NCI-H1436 (cell line): Measurements from ENCODE around the gene CACNA1C.

Experiments
- DNase-seq: peaks from one replicate; lab custom pipeline; 2025; lab: John Stamatoyannopoulos, UW

Gene CACNA1C

DNA sequence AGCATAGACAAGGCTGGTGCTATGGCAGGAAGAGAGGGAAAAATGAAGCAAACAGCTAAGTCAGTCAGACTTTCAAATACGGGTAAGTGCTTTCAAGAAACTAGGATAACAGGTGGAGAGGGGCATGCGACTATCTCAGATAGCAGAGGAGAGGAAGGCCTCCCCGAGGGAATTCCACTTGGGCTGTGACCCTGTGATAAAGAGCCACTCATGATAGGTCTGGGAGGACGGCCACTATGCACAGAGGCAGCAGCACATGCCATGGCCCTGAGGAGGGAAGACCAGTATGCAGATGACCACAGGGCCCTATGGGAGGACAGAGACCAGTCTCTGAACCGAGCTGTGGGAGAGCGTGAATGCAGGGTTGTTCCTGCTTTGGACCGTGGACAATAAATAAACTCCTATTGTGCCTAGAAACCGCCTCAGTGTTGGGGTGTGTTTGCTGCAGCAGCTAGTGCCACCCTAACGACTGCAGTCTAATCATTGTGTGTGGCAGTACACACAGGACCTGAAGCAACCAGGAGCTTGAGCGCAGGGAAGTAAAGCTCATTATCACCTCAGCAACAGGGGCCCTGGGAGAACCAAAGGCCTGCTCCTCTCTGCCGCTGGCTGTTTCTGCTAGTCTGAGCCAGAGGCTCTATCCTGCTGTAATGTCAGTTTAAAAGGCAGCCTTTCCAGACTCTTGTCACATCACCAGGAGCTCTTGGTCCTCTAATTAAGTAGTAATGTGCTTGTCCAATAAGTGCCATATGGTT, 119.1 kb downstream of the CACNA1C start:
- DNase-seq = no peak

DNA sequence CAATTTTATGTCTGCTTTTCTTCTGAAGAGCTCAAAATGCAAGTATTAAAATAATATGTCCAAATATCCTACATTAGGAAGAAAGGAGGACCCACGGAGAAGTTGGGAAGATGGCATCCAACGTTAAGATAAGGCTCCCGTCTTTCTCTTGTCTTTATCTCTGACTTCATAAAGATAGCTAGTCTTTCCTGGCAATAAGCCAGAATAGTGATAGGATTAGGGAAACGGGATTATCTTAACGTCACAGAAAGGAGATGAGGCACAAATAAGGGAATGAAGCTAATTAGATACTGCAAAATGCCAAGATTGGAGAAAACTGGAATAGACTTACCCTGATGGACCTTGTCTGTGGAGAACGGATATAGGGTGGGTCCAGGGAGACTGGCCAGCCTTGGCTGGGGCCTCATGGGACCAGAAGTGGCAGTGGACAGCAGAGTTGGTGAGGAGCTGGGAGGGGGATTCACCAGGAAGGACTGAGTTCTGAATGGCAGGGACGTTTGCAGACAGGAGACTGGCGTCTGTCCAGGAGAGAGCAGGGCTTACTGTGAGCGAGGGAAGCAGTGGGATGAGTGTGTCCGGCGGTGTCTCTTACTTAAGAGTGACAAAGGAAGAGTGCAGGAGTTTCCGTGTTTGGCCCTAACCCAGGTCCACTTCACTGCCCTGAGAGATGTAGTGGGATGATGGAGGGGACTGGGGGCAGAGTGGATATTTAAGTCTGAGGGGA, 119.9 kb downstream of the CACNA1C start:
- no peak for DNase-seq

DNA sequence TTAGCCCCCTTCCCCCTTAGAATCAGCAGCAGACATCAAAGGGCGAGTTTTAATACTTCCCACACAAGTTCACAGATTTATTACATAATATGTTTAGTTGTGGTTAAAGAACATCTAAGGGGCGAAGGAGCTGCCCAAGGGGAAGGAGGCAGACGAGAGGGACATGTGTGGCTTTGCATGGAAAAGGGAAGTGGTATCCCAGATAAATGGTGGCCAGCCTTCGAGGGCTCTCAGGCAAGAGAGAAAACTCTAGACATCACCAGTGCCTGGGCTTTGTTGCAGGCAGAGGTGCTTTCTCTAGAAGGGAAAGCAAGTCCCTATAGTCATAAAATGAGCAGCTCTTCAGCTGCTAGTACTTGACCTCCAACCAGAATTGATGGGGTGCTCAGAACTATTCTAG, 121.2 kb downstream of the CACNA1C start:
- no peak for DNase-seq

- no peak for DNase-seq
These were observed 124.2 kb downstream of the CACNA1C start for GRCh38 chr12:2177003-2177402.

DNA sequence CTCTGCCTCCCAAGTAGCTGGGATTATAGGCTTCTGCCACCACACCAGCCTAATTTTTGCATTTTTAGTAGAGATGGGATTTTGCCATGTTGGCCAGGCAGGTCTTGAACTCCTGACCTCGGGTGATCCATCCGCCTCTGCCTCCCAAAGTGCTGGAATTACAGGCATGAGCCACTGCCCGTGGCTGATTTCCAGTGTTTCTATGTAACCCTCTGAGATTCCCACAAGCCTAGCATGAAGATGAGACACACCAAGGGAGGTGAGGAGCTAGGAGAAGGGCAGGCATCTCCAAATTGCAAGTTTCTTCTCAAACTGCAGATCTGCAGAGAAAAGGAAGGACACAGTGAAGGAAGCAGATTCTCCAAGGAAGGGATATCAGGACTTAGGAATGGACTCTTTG, 125.0 kb downstream of the CACNA1C start:
- DNase-seq = no peak

- DNase-seq = no peak
These were observed 126.3 kb downstream of the CACNA1C start for GRCh38 chr12:2179058-2179457.

GRCh38 chr12:2179953-2180736, 127.4 kb downstream of the CACNA1C start:
- DNase-seq = no peak

DNA sequence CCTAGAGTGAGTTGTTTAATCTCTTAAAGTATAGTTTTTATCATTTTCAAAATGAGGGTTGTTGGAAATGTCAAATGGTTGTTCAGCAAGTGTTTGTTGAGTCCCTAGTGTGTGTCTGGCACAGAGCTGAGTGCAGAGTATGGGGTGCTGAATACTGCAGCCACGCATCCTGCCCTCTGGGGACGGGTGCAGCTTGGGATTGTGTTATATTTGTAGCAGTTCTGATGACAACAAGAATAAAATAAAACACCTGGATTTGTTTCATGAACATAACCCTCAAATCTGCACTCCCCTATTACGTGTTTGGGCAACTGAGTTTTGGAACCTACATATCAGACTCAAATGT, 127.9 kb downstream of the CACNA1C start:
- no peak for DNase-seq

DNA sequence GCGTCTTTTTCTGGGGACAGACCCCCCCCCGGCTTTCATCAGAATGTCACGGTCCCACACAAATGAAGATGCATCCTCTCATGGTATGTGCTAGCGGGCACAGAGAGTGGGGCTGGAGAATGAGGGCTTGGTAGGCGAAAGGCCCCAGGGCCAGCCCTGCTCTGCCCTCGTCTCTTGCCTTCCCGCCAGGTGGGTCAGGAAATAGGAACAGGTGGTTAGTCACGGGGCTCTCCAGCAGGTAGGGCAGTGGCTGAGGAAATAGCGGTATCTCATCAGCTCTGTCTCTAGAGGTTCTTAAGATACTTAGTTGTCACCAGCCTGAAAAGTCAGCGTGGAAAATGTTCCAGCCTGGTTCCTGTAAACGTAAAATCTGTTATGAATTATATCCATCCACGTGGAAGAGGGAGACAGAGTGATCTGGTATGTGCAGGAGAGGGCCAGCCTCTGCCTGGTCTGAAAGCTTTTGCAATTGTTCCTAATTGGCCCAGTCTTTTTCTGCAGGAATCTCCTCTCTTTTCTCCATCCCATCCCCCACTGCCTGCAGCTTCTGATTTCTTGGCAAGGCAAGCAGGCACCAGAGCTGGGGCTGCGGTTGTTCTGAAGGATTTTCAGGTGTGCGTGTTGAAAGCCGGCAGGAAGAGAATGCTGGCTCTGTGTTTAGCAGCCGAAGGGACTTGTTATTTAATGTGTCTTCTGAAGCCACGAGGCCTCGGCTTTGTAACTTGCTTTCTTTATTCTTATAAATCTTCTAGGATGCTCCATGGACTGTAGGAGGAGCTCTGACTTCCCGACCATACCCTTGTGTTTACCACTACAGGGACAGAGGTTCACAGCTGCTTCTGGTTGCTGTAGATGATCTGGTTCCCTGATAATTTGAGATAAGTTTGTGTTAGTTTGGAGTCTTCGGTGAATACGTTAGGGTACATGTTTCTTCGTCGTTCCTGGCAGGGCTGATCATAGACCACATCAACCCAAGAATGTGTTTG, 131.1 kb downstream of the CACNA1C start:
- no peak for DNase-seq

- DNase-seq = no peak
These were observed 133.1 kb downstream of the CACNA1C start for GRCh38 chr12:2185751-2186341.

- no peak for DNase-seq
These were observed 134.6 kb downstream of the CACNA1C start for GRCh38 chr12:2187195-2187945.

DNA sequence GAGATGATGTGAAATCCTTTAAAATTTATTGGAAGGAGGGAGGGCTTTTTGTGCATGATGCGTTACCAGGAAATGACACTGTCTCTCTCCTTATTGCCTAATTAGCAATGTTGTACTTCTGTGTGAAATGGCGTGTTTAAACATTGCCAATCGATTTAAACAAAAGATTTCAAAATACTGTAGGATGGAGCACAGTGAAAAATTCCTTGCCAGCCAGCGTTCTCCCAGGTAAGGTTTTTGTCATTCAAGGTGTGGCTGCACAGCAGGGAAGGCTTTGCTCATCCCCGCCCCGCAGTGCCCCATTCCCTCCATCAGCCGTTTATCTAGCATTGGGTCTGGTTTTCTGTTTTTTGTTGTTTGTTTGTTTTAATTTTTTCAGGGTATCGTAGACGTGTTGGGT, 137.3 kb downstream of the CACNA1C start:
- no peak for DNase-seq

- no peak for DNase-seq
These were observed 138.2 kb downstream of the CACNA1C start for GRCh38 chr12:2190896-2191533.

DNA sequence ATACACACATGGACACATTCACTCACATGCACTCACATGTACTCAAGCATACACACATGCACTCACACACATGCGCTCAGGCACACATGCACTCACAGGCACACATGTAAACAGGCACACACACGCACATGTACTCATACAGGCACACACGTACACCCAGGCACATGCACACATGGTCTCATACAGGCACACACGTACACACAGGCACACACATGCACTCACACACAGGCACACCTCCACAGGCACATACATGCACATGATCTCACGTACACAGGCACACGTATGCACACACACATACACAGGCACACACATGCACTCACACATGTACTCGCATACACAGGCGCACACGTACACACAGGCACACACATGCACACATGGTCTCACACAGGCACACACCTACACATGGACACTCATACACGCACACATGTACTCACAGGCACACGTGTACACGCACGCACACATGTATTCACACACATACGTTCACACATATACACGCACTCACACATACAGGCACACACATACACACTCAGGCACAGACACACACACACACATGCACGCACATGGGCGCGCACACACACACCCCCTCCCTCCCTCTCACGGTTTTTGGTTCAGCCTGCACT, 138.9 kb downstream of the CACNA1C start:
- DNase-seq = no peak

DNA sequence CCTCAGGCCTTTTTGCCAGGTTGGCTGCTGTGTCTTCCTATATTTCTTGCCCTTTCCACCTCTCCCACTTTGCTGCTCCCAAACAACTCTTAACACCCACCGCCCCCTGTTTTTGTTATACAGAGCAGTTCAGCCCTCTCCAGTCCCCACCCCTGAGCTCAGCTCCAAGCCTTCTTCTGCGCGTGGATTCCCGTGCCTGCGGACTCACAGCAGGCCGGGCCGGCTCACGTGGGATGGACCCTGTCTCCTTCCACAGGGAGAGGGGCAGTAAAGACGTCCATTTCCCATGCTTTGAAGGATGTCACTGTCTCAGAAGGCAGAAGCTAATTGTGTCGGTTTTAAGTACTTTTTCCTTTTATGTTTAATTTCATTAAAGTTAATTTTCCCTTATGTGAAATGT, 139.4 kb downstream of the CACNA1C start:
- DNase-seq = no peak

DNA sequence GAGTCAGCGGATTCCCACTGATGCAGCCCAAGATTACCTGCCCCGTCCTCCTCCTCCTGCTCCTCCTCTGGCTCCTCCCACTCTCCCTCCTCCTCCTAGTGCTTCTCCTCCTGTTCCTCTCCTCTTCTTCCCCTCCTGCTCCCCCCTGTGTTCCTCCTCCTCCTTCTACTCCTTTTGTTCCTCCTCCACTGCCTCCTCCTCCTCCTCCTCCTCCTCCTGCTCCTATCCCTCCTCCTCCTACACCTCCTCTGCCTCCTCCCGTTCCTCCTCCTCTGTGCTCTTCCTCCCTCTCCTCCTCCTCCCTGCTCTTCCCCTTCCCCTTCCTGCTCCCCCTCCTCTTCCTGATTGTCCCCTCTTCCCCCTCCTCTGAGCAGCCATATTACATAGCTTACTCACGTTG, 141.3 kb downstream of the CACNA1C start:
- DNase-seq = no peak

DNA sequence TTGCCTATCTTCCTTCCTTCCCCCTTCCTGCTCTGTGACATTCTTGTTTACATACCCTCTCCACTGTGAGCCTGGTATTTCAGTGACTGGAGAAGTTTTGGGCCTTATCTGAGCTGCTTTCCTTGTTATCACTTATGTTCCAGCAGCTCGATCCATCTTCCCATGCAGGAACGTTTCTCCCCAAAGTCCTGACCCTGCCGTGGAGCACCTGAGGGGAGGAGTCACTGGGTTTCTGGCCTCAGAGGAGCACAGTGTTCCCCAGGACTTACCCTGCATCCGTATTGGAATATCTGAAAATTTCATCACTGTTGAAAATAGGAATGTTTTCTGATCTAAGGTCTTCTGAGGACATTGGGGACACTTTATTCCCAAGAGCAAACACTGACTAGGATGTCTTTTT, 141.8 kb downstream of the CACNA1C start:
- no peak for DNase-seq

DNA sequence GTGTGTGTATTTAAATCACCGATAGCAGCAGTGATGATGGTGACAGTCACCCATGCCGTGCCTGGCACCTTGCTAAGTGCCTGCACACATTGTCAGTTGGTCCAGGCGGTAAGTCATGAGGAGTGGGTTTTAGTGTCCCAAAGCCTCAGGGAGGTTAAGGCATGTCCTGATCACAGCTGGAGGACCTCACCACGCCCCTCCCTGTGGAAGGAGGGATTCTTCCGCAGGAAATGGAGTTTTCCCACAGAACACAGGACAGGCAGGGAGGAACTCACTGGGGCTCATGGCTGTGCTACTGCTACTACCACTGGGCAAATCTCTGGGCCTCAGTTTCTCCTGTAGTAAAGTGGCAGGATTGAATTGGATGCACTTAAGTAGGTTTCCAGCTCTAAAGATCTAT, 142.3 kb downstream of the CACNA1C start:
- no peak for DNase-seq

DNA sequence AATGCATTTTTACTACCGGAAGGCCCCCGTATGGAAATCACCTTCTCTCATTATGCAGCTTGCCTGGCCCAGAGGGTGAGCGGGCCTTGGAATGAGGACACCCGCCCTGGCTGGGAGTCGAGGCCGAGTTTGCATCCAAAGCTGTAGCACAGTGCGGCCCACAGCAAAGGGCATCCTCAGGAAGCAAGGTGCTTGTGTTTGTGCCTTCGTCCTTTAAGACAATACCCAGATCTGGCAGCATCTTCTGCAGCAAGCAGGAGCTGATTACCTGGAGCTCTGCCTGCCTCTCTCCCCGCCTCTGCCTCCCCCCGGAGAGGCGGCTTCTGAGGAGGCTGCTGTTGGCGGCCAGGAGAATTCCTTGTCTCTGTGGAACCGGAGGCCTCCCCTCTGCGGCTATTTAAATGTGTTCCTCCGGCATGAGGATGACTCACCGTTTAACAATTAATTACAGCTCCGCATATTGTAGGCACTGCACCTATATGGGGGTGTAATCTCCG, 145.3 kb downstream of the CACNA1C start:
- no peak for DNase-seq

GRCh38 chr12:2198542-2198941, 145.8 kb downstream of the CACNA1C start:
- no peak for DNase-seq
